B cell (primary cell): Measurements from ENCODE around the gene ACSM6. TPM values are rescaled to one million over a fixed set of nuclear protein-coding genes. Genes with fewer than 3 reads are reported as not detected.

Source experiments
- ATAC-seq: fragments of 200-7000 bp; cut with Tn5 transposase; one replicate; pipeline ENCODE4 v1.10.0; 2021; ENCODE audit warnings: low read depth, mild to moderate bottlenecking, moderate number of reproducible peaks, moderate library complexity
- CTCF ChIA-PET: fragments of 350-600 bp; sonication (Branson Sonifier 250); formaldehyde crosslinking; loops from one replicate; lab custom pipeline; 2021; ENCODE audit warnings: antibody characterized with exemption, inconsistent platforms; lab: Charles Lee
- POLR2A ChIA-PET: fragments of 350-600 bp; sonication (Branson Sonifier 250); formaldehyde crosslinking; loops from one replicate; lab custom pipeline; 2021; ENCODE audit warnings: antibody characterized with exemption; lab: Charles Lee
- DNase-seq: peaks from one replicate; pipeline ENCODE4 v3.0.0; 2013
- H2AFZ ChIP-seq: 2 replicates; pipeline ENCODE4 v1.6.1; 2012; ENCODE audit warnings: mild to moderate bottlenecking, low read depth, low read length; ENCODE audit not compliant: insufficient read depth, poor library complexity, severe bottlenecking
- H3K27ac ChIP-seq, 2 donors: 1 replicate in 1 of 2; 2 replicates in 1 of 2; pipeline ENCODE4 v1.5.1; 2012 to 2013; ENCODE audit warnings: low read length in 2 of 2, mild to moderate bottlenecking in 2 of 2, moderate library complexity in 1 of 2
- H3K27me3 ChIP-seq, 4 experiments: fragments of 200-600 bp in 1 of 4; sonication (generic) in 1 of 4; replicated peaks in 1 of 4; 1 replicate in 2 of 4; 2 replicates in 2 of 4; pipeline versions ENCODE4 v1.6.1 to v1.7.0; 2013 to 2016; ENCODE audit warnings: low read length in 3 of 4, mild to moderate bottlenecking in 2 of 4, mixed read lengths in 1 of 4, moderate library complexity in 1 of 4; ENCODE audit not compliant: insufficient read depth in 4 of 4, control insufficient read depth in 3 of 4; ENCODE audit errors: control extremely low read depth in 1 of 4
- H3K36me3 ChIP-seq, 2 experiments: replicated peaks in 1 of 2; 1 replicate in 1 of 2; 2 replicates in 1 of 2; pipeline versions ENCODE4 v1.6.1 to v1.7.1; 2013; ENCODE audit warnings: low read length in 1 of 2; ENCODE audit not compliant: insufficient read depth in 2 of 2, control insufficient read depth in 1 of 2; ENCODE audit errors: control extremely low read depth in 1 of 2, extremely low read depth in 1 of 2
- H3K4me1 ChIP-seq, 2 donors: fragments of 200-600 bp in 1 of 2; sonication (generic) in 1 of 2; 1 replicate in 1 of 2; 2 replicates in 1 of 2; pipeline versions ENCODE4 v1.5.1 to v1.6.1; 2013 to 2017; ENCODE audit warnings: low read length in 2 of 2; ENCODE audit not compliant: control insufficient read depth in 2 of 2, insufficient read depth in 2 of 2
- H3K4me2 ChIP-seq: replicated peaks from 2 replicates; pipeline ENCODE3; 2012; ENCODE audit warnings: mild to moderate bottlenecking, low read depth, low read length; ENCODE audit not compliant: poor library complexity, severe bottlenecking
- H3K4me3 ChIP-seq, 5 experiments: fragments of 200-600 bp in 1 of 5; sonication (generic) in 1 of 5; 1 replicate in 3 of 5; 2 replicates in 2 of 5; pipeline versions ENCODE4 v1.5.1 to v1.7.0; 2011 to 2016; ENCODE audit warnings: low read length in 4 of 5, mild to moderate bottlenecking in 4 of 5, low read depth in 2 of 5, control low read depth in 1 of 5, moderate library complexity in 1 of 5; ENCODE audit not compliant: insufficient read depth in 1 of 5; ENCODE audit errors: control extremely low read depth in 1 of 5, extremely low read depth in 1 of 5
- H3K79me2 ChIP-seq: fragments of 200-600 bp; sonication (generic); one replicate; pipeline ENCODE4 v1.6.0; 2016; ENCODE audit warnings: low read length; ENCODE audit not compliant: control insufficient read depth, insufficient read depth
- H3K9ac ChIP-seq: fragments of 200-600 bp; sonication (generic); 2 replicates; pipeline ENCODE4 v1.6.1; 2017; ENCODE audit warnings: mild to moderate bottlenecking, low read length, moderate library complexity
- H3K9me3 ChIP-seq, 3 donors: one replicate each; pipeline versions ENCODE4 v1.6.1 to v1.7.1; 2013; ENCODE audit warnings: low read length in 2 of 3; ENCODE audit not compliant: control insufficient read depth in 2 of 3, insufficient read depth in 1 of 3; ENCODE audit errors: control extremely low read depth in 1 of 3
- H4K20me1 ChIP-seq: 2 replicates; pipeline ENCODE4 v1.6.0; 2012; ENCODE audit warnings: mild to moderate bottlenecking, low read length; ENCODE audit not compliant: insufficient read depth, control insufficient read depth, poor library complexity, severe bottlenecking
- H3K27ac Mint-ChIP-seq: one replicate; pipeline ENCODE4 v1.8.0; 2021; ENCODE audit warnings: mixed read lengths
- H3K27me3 Mint-ChIP-seq: one replicate; pipeline ENCODE4 v1.8.0; 2021; ENCODE audit warnings: mixed read lengths
- H3K4me1 Mint-ChIP-seq: one replicate; pipeline ENCODE4 v1.8.0; 2021; ENCODE audit warnings: mixed read lengths
- H3K4me3 Mint-ChIP-seq: one replicate; pipeline ENCODE4 v1.8.0; 2021; ENCODE audit warnings: mixed read lengths
- H3K9me3 Mint-ChIP-seq: one replicate; pipeline ENCODE4 v1.8.0; 2022; ENCODE audit warnings: mixed read lengths; ENCODE audit not compliant: insufficient read depth
- EZH2 ChIP-seq: IDR thresholded peaks from 2 replicates; pipeline ENCODE4 v1.6.1; 2012; ENCODE audit warnings: borderline replicate concordance, low read depth, mild to moderate bottlenecking, moderate library complexity, low read length; ENCODE audit not compliant: insufficient read depth, poor library complexity, severe bottlenecking
- WGBS: methylation state at CpG from one replicate; pipeline ENCODE4 v1.1.5; 2013; ENCODE audit warnings: missing lambda C conversion rate; ENCODE audit not compliant: insufficient coverage; 5-methylcytosine and 5-hydroxymethylcytosine counted together
- intact Hi-C: fragments of 100-400 bp; cut with micrococcal nuclease; formaldehyde crosslinking; loops from one replicate; pipeline ENCODE4 v1.10.0; 2022
- polyA plus RNA-seq: library from polyadenylated mRNA; depleted of rRNA; stranded (reverse); fragments of >200 nt; gene quantifications from 2 replicates; pipeline ENCODE4 v1.2.3, GENCODE V29; 2012
- total RNA-seq, 2 donors: library from RNA; stranded (reverse); fragments of 120-200 nt in 1 of 2; gene quantifications; 1 replicate in 1 of 2; 2 replicates in 1 of 2; pipeline versions ENCODE4 v1.2.3 to v1.2.4, GENCODE V29; 2013 to 2022
- TF ChIP-seq, protein P1 (sequence below): fragments of 200-600 bp; IDR thresholded peaks from one replicate; pipeline ENCODE4 v1.8.0; 2022; ENCODE audit warnings: antibody characterized with exemption, mild to moderate bottlenecking

Gene ACSM6
- total and polyA plus RNA-seq, 2 donors (not counting 1 experiment from before 2014, with no cell fraction given), result not detected

DNA sequence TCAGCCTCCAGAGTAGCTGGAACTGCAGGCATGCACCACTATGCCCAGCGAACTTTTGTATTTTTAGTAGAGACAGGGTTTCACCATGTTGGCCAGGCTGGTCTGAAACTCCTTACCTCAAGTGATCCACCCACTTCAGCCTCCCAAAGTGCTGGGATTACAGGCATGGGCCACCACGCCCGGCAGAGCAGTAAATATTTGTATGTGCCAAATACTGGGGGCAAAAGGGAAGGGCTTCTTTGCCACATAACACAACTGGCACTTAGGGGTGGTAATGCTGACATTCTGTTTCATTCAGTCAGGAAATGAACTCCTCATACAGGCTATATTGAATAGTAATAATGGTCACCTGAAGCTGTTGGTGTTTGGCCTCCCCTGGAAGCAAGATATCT lies 41.6 kb downstream of the ACSM6 start:
- Histone ChIP-seq H3K4me2 (peak overlapping the region; percentile 10), H4K20me1 (no peaks in the 10 kb centered on the region), H3K4me1 (peaks cover 11 to 20% of the 10 kb centered on the region in 2 donors), H3K27me3 (no peaks in the 10 kb centered on the region), H3K36me3 (peaks cover 3 to 58% of the 10 kb centered on the region in 2 experiments), H3K9me3 (no peaks in the 10 kb centered on the region), H3K4me3 (no peak overlapping the region), H3K79me2 (peaks cover 8% of the 10 kb centered on the region), H3K9ac (no peak overlapping the region), H2AFZ (no peak overlapping the region), H3K27ac (peak overlapping the region in 1 of 2 donors; percentile 50)
- H3K4me3 Mint-ChIP-seq, result no peak overlapping the region
- H3K27ac Mint-ChIP-seq, result peak overlapping the region; percentile 42
- ChIA-PET POLR2A (no interaction called here), CTCF (interaction anchor here (0.7 to 5.9 kb wide), 4 partner anchors 11 to 129 kb away, joined by 3 to 34 read pairs (median 4); no protein-coding TSS in a partner anchor)
- H3K27me3 Mint-ChIP-seq, result no peaks in the 10 kb centered on the region
- DNase-seq (no peak), ATAC-seq (no peak)
- WGBS, result 80% methylated on average over 1 of the region's 3 CpGs
- intact Hi-C loops, result loop anchor here (2.0 kb wide), 1 partner anchor 53 kb away; no protein-coding TSS in a partner anchor
- no peak for TF ChIP-seq EZH2
- TF ChIP-seq, protein P1, sequence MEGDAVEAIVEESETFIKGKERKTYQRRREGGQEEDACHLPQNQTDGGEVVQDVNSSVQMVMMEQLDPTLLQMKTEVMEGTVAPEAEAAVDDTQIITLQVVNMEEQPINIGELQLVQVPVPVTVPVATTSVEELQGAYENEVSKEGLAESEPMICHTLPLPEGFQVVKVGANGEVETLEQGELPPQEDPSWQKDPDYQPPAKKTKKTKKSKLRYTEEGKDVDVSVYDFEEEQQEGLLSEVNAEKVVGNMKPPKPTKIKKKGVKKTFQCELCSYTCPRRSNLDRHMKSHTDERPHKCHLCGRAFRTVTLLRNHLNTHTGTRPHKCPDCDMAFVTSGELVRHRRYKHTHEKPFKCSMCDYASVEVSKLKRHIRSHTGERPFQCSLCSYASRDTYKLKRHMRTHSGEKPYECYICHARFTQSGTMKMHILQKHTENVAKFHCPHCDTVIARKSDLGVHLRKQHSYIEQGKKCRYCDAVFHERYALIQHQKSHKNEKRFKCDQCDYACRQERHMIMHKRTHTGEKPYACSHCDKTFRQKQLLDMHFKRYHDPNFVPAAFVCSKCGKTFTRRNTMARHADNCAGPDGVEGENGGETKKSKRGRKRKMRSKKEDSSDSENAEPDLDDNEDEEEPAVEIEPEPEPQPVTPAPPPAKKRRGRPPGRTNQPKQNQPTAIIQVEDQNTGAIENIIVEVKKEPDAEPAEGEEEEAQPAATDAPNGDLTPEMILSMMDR, result no peak
- H3K9me3 Mint-ChIP-seq, result peaks cover 4% of the 10 kb centered on the region
- H3K4me1 Mint-ChIP-seq, result peaks cover 26% of the 10 kb centered on the region
